Kidney glomerular epithelial cell (primary cell): Measurements from ENCODE around the gene BPIFB4.
"Not testable (repeated sequence)": the region's sequence is repeated elsewhere in the genome, so short reads cannot be mapped to it uniquely, and the experiment has no call there.

ENCODE experiments used
- DNase-seq: peaks from one replicate; lab custom pipeline; 2025; lab: John Stamatoyannopoulos, UW

BPIFB4 gene

DNA sequence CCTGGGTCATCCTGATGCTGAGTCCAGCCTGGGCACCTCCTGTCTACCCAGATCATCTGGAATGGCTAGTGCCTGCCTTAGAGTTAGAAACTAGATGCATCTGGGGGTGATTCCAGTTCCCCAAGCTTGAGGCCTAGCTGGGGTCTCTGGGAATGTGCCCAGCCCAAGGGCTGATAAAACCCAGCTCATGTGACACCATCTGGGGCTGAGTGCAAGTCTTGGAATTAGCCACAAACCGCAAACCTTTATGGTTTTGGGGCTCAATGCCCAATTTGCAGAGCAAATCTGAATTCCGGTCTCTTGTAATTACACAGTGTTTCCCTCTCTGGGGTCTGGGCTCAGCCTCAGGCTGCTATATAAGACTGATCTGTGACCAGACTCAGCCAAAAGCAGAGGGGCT is at the start of gene BPIFB4:
Gene BPIFB4 (plus strand): TSS at position 385 of the 400 bp plus-strand sequence. CDS start 1,884 bp downstream, outside the sequence.
- DNase-seq: no peak

DNA sequence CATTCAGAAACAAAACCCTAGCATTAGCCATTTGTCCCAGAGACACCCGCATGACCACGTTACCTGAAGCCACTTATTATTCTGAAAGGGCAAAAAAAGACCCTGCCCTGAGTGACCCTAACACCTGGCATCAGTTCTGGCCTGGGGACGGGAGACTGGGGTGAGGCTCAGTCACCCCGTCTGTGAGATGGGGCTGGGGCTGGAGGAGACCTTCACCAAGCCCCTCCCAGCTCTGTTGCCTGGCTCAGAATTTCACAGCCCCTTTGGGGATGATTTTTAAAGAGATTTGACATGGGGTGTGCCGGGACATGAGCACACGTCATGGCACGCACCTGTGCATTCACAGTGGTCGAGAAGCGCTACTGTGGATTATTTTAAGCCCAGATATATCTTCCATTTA is 49.4 kb upstream of the BPIFB4 start:
- DNase-seq: no peak

DNA sequence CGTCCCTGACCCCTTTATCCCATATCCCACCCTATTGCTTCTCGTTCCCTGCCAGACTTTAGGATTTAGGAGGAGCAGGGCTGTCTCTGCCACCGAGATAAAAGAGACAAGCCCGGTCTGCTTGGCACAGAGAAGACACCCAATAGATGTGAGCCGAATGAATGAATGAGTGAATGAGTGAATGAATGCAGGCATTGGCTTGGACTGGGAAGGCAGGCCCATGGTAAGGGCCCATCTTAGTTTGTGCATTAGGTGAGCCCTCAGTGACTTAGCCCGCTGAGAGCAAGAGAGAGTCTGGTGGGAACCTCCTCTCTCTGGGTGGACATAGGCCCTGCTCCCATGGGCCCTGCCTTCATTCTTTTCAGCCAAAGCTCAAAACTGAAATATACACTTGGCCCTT is 48.9 kb upstream of the BPIFB4 start:
- DNase-seq: no peak

DNA sequence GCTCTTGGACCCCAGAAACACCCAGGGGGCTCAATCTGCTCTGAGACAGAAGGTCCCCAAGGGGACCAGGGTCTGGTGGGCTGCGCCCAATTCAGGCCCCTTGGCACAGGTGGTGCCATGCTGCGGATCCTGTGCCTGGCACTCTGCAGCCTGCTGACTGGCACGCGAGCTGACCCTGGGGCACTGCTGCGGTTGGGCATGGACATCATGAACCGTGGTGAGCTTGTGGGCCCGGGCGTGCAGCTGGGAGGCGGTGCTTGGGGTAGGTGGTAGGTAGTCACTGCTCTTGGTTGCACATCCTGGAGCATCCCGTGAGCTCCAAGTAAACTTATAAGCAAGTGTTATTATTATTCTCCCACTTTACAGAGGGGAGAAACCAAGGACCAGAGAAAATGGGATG is 47.9 kb upstream of the BPIFB4 start, which contains the start of gene BPIFB6:
Gene BPIFB6 (plus strand): TSS at position 118 of the 400 bp plus-strand sequence. CDS start 0 bp downstream, at position 118.
- no peak for DNase-seq

DNA sequence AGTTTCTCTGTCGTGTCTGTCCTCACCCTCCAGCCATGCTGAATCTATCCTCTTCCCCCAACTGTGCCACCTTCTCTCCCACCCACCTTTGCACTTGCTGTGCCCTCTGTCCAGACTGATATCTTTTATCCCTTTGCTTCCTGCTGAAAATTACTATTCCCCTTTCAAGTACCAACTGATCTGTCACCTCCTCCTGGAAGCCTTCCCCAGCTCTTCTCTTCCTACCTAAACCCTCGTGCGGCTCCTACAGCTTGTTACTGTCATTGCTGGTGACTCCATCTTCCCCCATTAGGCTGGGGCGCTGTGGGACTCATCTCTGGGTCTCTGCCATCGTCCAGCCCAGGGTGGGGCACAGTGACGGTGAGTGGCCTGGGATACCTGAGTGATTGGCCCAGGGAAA is 46.9 kb upstream of the BPIFB4 start:
- DNase-seq: no peak

DNA sequence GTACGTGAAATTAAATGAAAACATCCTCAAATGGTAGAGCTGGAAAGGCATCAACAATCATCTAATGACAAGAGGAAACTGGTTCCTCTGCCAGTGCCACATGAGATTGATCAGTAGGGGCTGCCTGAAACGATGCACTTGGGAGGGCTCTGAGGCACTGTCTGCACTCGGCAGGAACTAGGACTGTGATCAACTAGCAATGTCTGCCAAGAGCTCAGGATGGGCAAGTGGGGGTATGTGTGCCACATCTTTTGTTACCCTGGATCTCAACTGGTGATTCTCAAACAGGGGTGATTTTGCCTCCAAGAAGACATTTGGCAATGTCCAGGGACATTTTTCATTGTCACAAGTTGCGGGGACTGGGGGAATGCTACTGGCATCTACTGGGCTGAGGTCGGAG is 46.1 kb upstream of the BPIFB4 start:
- DNase-seq: no peak

DNA sequence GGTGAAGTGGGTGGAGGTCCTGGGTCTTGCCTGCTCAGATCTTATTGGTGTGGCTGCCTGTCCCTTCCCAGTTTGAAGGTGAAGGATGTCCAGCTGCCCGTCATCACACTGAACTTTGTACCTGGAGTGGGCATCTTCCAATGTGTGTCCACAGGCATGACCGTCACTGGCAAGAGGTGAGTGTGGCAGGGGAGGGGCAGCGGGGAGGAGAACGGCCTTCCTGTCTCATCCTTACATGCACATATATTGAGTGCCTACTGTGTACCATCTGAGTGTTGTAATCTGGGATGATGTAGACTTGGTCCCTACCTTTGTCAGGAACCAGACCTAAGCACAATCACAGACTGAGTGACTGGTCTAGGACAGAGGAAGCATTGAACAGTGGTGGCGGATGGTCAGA is 45.3 kb upstream of the BPIFB4 start:
- no peak for DNase-seq

DNA sequence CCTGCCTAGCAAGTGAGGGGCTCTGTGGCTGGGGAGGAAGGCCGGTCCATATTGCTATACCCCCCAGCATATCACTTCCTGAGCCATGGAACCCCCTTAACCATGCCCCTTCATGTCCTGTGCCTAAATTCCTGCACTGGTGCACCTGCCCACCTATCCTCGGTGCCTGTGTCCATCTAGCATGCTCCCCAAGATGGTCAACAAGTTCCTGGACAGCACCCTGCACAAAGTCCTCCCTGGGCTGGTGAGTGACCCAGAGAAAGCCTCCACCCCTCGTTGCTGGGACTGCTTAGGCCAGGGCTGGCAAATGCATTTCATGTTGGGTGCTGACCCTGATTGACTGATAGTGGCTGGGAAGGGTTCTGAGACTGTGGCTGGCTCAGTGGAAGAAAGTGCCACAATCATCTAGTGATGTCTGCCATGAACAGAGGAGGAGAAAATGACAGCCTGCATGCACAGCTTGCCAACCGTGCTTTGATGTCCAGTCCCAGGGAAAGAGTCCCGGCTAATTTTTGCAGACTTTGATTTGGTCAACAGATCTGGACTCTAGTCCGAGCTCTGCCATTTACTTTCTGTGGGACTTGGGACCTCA is 44.4 kb upstream of the BPIFB4 start:
- DNase-seq: no peak

DNA sequence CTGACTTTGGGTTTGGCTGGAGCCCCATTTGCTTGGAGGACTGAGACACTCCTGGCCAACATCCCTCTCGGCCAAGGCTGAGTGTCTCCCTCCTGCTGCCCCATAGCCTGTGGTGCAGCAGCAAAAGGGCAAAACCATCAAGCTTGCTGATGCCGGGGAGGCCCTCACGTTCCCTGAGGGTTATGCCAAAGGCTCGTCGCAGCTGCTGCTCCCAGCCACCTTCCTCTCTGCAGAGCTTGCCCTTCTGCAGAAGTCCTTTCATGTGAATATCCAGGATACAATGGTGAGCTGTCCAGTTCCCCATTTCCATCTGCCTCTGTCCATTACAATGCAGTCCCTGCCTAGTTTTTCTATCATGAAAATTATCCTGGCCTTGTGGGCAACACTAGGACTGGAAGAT is 42.0 kb upstream of the BPIFB4 start:
- no peak for DNase-seq

DNA sequence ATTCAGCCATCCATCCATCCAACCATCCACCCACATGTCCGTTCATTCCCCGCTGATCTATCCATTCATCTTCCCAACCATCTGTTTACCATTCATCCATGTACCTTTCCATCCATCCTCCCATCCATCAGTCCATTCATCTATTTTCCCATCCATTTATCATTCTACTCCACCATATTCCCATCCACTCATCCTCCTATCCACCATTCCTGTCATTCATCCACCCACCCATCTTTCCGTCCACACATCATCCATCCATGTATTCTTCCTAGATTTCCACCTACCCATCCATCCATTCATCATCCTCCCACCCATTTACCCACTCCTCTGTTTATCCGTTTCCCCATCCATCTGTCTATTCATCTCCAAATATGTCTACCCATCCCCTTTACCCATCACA is 41.2 kb upstream of the BPIFB4 start:
- DNase-seq: no peak

DNA sequence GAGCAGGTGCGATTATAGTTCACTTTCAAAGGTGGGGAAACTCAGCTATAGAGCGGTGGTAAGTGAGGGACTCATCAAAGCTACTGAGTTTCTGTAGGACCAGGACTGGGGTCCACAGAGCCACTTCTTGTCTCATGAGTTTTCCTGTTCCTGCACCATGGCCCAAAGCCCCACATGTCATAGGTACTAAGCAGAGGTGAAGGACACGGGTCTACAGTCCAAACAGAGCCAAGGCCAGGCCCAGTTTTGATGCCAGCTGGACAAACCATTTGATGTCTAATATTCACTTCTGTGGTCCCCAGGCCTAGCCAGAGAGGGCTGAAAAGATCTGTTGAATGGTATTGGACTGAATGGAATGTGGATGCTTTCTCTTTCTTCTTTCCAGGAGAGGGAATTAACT is 37.0 kb upstream of the BPIFB4 start:
- DNase-seq: no peak

DNA sequence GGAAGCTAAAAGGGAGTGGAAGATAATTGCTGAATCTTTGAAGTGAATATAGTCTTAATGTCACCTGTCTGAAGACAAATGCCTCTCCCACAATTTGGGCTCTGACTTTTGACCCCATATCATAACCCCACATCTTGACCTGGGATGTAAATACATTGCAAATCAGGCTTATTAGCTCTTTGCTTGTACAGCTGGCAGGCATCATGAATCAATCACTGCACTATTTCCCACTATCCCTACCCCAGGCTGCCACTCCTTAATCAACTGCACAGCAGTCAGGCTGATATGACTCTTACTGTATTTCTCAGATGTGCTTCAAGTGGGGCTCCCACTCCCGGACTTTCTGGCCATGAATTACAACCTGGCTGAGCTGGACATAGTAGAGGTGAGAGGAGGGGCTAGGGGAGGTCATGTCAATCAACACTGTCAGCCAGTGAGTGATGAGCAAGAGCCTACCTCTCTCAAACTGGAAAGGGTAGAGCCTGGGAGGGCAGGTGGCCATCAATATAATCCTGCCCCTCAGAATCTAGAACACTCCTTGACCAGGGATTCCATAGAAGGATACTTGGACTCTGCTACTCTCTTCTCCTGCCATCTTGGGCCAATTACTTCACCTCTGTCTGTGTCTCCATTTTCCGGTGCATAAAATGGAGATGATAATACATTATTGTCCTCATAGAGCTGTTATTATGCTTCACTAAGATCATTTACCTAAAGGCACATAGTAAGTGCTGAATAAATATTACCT is 36.3 kb upstream of the BPIFB4 start:
- DNase-seq: no peak

DNA sequence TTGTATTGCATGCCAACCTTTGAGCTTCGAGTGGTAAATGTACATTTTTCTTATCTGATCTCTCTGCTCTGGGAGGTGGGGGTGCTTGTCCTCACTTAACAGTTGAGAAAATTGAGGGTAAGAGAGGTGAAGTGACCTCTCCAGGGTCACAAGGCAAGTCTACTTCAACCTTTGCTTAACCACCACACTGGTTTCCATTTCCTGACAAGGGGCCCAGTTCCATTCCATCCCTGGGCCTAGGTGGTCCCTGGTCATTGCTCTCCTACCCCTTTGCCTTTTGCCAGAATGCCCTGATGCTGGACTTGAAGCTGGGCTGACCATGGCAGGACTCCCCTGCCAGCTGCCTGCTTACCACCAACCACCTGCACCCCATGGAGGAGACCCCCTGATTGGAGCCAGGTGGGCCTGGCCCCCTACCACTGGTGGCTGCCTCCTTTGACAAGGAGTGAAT is 35.7 kb upstream of the BPIFB4 start:
- DNase-seq: no peak

DNA sequence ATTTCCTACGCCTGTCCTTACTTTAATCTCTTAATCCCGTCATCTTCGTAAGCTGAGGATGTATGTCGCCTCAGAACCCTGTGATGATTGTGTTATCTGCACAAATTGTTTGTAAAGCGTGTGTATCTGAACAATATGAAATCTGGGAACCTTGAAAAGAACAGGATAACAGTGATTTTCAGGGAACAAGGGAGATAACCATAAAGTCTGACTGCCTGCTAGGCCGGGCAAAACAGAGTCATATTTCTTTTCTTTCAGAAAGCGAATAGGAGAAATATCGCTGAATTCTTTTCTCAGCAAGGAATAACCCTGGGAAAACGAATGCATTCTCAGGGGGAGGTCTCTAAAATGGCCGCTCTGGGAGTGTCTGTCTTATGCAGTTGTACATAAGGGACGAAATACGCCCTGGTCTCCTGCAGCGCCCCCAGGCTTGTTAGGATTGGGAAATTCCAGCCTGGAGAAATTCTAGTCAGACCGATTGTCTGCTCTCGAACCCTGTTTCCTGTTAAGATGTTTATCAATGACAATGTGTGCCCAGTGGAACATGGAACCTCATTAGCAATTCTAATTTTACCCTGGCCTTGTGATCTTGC is 34.2 kb upstream of the BPIFB4 start:
- DNase-seq: not testable (repeated sequence)

DNA sequence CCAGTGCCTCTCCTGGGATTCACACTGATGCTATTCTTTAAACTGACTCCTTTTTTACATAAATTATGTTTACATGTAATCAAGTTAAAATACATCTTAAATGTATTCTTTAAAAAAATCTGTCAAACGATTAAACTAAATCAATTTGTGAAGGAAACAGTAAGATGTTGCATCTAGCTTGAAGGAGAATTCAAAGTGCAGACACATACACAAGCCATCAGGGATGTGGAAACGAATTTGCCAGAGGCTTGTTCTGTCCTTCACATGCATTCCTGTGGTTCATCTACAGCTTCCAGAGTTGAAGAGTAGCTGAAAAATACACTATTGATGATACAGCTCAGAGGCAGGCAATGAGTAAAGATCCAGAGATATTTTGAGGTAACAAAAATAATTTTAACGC is 33.0 kb upstream of the BPIFB4 start:
- no peak for DNase-seq

DNA sequence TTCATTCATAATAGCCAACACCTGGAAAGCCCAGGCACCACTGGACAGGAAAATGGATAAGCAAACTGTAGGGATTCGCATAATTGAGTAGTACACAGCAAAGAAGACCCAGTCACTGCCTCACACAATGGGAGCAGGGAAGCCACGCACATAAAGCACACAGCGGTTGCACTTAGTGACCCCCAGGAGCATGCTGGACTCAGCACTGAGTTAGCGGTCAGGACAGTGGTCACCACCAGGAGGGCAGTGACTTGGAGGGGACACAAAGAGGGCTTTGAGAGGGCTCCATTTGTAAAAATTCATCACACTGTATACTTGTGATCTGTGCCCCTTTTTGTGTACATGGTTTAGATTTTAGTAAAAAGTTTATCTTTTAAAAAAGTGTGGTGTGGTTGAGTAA is 28.1 kb upstream of the BPIFB4 start:
- no peak for DNase-seq

DNA sequence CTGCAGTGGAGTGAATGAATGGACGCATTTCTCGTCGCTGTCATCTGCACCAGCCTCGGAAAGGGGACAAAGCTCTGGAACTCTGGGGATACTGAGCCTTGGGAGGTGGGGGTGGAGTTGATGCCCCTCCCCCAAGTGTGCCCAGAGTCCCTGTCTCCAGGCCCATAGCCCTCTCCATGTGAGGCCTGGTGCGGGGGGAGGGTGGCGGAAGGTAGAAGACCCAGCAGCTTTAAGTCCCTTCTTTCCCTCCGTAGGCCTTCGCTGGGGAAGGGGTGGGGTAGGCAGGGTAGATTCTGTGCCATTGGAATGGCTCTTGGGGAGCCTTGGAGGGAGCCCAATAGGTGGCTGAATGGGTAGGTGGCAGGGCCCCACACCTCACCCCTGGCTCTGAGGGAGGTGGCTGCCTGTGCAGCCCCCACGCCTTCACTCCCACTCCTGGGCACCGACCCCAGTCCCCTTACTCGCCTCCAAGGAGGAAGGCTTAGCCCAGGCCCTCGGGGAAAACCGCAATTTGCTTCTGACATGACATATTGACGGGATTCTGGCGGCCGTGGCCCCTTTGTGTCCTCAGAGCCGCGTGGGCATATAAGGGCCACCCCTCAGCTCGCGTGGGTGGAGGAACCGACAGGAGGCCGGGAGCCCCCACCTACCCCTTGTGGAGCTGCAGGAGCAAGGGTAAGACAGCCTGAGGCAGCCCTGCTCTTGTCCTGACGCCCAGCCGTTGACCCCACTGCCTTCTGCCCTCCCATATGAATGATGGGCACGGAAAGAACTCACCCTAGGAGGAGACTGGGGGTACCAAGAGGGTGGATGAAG is 25.9 kb upstream of the BPIFB4 start, which contains the start of gene BPIFB3:
Gene BPIFB3 (plus strand): TSS at position 613 of the 816 bp plus-strand sequence. CDS start 1,533 bp downstream, outside the sequence.
- DNase-seq: no peak

DNA sequence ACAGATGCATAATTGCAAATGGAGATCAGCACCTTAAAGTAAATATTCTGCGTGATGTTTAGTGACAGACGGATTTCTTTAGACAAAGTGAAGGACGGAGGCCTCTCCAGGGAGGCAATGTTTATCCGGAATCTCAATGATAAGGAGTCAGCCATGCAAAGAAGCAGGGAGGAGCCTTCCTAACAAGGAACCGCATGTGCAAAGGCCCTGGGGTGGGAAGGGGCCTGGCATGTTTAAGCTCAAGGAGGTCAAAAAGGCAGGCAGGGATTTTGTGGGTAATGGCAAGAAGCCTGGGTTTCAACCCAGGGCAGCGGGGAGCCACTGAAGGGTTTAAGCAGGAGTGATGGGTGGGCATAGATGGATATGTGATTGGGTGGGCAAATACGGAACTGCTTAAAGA is 25.1 kb upstream of the BPIFB4 start:
- no peak for DNase-seq

DNA sequence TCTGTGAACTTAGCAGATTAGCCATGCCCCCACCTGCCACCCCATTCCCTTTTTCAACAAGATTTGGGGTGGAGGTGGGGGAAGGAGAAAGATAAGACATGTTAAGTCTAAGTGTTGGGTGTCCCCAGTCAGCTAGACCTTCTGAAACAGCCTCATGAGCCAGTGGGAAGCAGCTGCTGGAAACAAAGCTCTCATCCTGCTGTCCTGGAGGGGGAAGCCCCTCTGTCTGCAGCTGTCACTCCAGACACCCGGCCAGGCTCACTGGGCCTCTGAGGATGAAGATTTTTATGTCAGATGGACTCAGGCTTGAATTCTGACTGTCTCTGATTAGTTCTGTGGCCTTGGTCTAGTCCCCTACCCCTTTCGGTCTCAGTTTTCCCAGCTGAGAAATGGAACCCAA is 24.7 kb upstream of the BPIFB4 start:
- DNase-seq: no peak

DNA sequence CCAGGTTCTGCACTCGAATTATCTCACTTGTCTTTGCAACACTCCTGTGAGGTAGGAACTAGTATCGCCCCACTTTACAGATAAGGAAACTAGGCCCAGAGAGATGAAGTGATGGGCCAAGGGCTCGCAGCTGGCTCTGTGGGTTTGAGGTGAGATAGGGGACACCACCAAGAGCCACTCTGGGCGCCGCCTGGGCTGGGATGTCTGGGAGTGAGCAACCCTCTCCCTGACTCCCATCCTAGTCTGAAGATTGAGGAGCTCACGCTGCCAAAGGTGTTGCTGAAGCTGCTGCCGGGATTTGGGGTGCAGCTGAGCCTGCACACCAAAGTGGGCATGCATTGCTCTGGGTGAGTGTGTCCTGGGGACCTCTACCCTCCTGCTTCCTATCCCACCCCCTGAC is 20.3 kb upstream of the BPIFB4 start:
- no peak for DNase-seq

DNA sequence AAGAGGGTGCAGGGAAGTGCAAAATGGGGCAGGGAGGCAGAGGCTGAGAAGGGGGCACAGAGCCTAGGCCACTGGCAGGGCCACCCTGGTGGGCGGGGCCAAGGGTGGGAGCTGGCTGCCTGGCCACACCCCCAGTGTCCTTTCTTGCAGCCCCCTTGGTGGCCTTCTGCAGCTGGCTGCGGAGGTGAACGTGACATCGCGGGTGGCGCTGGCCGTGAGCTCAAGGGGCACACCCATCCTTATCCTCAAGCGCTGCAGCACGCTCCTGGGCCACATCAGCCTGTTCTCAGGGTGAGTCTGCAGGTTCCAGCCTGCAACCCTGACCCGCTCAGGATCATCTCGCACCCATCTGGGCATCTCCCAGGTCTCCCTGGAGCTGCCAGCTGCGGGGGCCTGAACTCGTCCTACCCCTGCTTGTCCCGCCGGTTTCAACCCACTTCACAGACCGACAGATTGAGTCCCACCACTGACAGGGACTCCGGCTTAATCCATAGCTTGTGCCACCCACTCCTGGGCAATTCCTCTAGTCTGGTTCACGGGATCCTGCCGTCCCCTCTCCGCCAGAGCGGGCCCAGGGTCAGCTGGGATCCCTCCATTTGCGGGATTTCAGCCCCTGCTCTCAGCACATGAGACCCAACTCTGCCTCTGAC is 19.6 kb upstream of the BPIFB4 start:
- DNase-seq: no peak

DNA sequence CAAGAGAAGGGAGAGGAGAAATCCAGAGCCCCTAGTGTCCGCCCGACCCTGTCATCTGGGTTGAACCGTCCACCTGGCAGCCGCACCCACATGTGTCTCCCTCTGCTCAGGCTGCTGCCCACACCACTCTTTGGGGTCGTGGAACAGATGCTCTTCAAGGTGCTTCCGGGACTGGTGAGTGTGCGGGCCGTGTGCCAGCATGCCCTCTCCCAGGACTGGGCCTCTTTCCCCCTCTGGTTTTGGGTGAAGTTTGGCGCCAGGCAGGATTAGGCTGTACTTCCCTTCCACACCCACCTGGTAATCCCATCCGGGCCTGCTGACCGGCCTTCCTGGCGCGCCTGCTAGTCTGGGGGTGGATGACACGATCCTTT is 17.8 kb upstream of the BPIFB4 start:
- DNase-seq: no peak
